ENCODE results near the gene SLC6A16. TPM values are rescaled to one million over a fixed set of nuclear protein-coding genes. Genes with fewer than 3 reads are reported as not detected.

Gene SLC6A16
- total and polyA plus RNA-seq, 12 donors = 0.17 to 3.5 (median 1.1) TPM; not detected in 1

- H3K4me3 ChIP-seq = no peak overlapping the region
- no peaks in the 10 kb centered on the region for H3K27me3 ChIP-seq
- intact Hi-C loops (cut with DNase I) = no loop called here
- no peak for TF ChIP-seq POLR2A (IDR thresholded peaks at IDR 0.05)
- TF ChIP-seq, protein P1, sequence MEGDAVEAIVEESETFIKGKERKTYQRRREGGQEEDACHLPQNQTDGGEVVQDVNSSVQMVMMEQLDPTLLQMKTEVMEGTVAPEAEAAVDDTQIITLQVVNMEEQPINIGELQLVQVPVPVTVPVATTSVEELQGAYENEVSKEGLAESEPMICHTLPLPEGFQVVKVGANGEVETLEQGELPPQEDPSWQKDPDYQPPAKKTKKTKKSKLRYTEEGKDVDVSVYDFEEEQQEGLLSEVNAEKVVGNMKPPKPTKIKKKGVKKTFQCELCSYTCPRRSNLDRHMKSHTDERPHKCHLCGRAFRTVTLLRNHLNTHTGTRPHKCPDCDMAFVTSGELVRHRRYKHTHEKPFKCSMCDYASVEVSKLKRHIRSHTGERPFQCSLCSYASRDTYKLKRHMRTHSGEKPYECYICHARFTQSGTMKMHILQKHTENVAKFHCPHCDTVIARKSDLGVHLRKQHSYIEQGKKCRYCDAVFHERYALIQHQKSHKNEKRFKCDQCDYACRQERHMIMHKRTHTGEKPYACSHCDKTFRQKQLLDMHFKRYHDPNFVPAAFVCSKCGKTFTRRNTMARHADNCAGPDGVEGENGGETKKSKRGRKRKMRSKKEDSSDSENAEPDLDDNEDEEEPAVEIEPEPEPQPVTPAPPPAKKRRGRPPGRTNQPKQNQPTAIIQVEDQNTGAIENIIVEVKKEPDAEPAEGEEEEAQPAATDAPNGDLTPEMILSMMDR (IDR thresholded peaks at IDR 0.05) = no peak
- H3K4me1 ChIP-seq (replicated peaks in 1 of 2) = peaks cover 8 to 10% of the 10 kb centered on the region in 2 donors
- DNase-seq = no peak
- no peaks in the 10 kb centered on the region for H3K36me3 ChIP-seq (replicated peaks in 1 of 2)
- H3K9me3 ChIP-seq (replicated peaks in 1 of 3) = no peaks in the 10 kb centered on the region
- no peak overlapping the region for H3K27ac ChIP-seq
These were observed 41.1 kb upstream of the SLC6A16 start for GRCh38 chr19:49366110-49366509.

DNA sequence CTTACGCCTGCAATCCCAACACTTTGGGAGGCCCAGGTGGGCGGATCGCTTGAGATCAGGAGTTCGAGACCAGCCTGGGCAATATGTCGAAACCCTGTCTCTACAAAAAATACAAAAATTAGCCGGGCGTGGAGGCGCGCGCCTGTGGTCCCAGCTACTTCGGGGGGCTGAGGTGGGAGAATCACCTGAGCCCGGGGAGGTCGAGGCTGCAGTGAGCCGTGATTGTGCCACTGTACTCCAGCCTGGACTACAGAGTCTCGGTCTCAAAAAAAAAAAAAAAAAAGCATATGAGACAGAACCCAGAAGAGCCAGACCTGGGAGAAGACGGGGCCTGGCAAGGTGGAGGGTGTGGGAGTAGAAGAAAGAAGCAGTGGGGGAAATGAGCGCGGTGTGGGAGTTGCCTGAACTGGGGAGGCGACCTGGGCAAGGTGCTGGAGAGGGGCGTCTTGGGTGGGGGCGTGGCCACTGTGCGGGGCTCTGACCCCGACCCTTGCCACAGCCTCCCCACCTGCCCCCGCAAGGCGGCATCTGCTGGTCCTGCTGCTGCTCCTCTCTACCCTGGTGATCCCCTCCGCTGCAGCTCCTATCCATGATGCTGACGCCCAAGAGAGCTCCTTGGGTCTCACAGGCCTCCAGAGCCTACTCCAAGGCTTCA lies 39.2 kb upstream of the SLC6A16 start:
- WGBS, 4 donors = 64 to 75% (median 66%) methylated on average over 26 to 27 of the region's 27 CpGs
- intact Hi-C loops (cut with DNase I) = no loop called here
- peak overlapping the region in 3 of 5 donors; percentile 29 to 89 (median 53) for H3K27ac ChIP-seq

DNA sequence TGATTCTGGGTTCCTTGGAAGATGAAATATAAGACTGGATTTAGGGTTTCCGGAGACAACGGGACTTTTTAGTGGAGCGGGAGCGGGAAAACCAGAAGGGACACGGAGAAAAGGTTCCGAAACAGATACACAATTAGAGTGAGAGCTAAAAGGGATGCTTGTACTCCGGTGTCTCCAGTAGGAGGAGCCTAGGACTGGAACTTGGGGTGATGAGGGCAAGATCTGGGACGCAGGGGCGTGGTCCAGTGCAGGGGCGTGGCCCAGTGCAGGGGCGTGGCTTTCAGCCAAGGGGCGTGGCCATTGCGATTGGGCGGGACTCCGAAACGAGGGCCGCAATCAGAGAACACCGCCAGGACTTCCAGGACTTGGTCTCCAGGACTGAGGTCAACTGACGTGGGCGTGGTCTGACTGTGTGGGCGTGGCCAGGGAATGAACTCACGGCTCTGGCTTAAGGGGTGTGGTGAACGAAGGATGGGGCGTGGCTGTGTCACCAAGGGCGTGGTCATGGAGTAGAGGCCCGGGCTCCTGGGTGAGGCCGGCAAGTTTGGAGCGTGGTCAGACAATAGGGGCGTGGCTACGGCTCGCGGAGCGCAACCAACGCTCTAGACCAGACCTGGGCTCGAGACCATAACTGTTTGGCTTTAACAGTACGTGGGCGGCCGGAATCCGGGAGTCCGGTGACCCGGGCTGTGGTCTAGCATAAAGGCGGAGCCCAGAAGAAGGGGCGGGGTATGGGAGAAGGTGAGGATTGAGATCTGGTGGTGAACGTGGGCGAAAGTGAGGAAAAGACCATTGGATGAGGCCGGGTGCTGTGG lies 38.5 kb upstream of the SLC6A16 start, which contains the start of gene DKKL1:
DKKL1 (plus strand) TSS at position 610 of the 815 bp plus-strand sequence; CDS start at position 732, 122 bp downstream.
- peaks cover 8 to 10% of the 10 kb centered on the region in 2 donors for H3K4me1 ChIP-seq (replicated peaks in 1 of 2)
- TF ChIP-seq, protein P1 (IDR thresholded peaks at IDR 0.05) = peak in 1 of 6 experiments; percentile 17
- peak in 1 of 2 donors; percentile 68 for TF ChIP-seq POLR2A (IDR thresholded peaks at IDR 0.05)
- H3K27me3 ChIP-seq = no peaks in the 10 kb centered on the region
- peak within 1 kb of the TSS in 2 of 4 donors; percentile 31 to 63 for H3K4me3 ChIP-seq
- H3K36me3 ChIP-seq (replicated peaks in 1 of 2) = peaks cover 0 to 10% of the 10 kb centered on the region in 2 donors
- no peaks in the 10 kb centered on the region for H3K9me3 ChIP-seq (replicated peaks in 1 of 3)
- peak within 1 kb of the TSS in 4 of 5 donors; percentile 50 to 89 (median 66) for H3K27ac ChIP-seq
- WGBS, 4 donors = 1 to 2% (median 2%) methylated on average over 37 to 46 of the region's 46 CpGs
- DNase-seq = peak; percentile 99 to 100 (median 99)
- intact Hi-C loops (cut with DNase I) = no loop called here

More for the DNA sequence above, 39.2 kb upstream of the SLC6A16 start:
- TF ChIP-seq POLR2A (IDR thresholded peaks at IDR 0.05) = no peak
- TF ChIP-seq, protein P1 (IDR thresholded peaks at IDR 0.05) = no peak
- H3K4me1 ChIP-seq (replicated peaks in 1 of 2) = peaks cover 8 to 10% of the 10 kb centered on the region in 2 donors
- H3K9me3 ChIP-seq (replicated peaks in 1 of 3) = no peaks in the 10 kb centered on the region
- DNase-seq = peak in 1 of 7 donors; percentile 43
- H3K4me3 ChIP-seq = peak overlapping the region in 1 of 4 donors; percentile 12
- no peaks in the 10 kb centered on the region for H3K27me3 ChIP-seq
- H3K36me3 ChIP-seq (replicated peaks in 1 of 2) = peaks cover 0 to 3% of the 10 kb centered on the region in 2 donors

- Histone ChIP-seq H3K27me3 (no peaks in the 10 kb centered on the region), H3K4me3 (peak overlapping the region in 1 of 4 donors; percentile 31), H3K9me3 (replicated peaks in 1 of 3) (no peaks in the 10 kb centered on the region), H3K27ac (peak overlapping the region in 4 of 5 donors; percentile 50 to 89 (median 66)), H3K4me1 (replicated peaks in 1 of 2) (peaks cover 8 to 10% of the 10 kb centered on the region in 2 donors), H3K36me3 (replicated peaks in 1 of 2) (peaks cover 0 to 10% of the 10 kb centered on the region in 2 donors)
- peak; percentile 49 to 61 (median 52) for DNase-seq
- TF ChIP-seq POLR2A (IDR thresholded peaks at IDR 0.05) = no peak
- TF ChIP-seq, protein P1 (IDR thresholded peaks at IDR 0.05) = no peak
- intact Hi-C loops (cut with DNase I) = no loop called here
- WGBS, 4 donors = 1 to 2% (median 1%) methylated on average over 11 to 14 of the region's 14 CpGs
These were observed 37.9 kb upstream of the SLC6A16 start for GRCh38 chr19:49362929-49363267.

All from adrenal gland (tissue), 12 donors.